Bronchial epithelial cell (primary cell): ENCODE measurements around the gene FAR1. TPM values are rescaled to one million over a fixed set of nuclear protein-coding genes. Genes with fewer than 3 reads are reported as not detected.
A peak's percentile ranks its signal among the peaks of the same experiment; 100 is the strongest.

ENCODE experiments used
- DNase-seq: peaks from one replicate; pipeline ENCODE4 v3.0.0-alpha.2; 2010; ENCODE audit warnings: low read depth
- FAIRE-seq: peaks from 2 replicates; lab custom pipeline; 2011; peaks lifted over from hg19 to GRCh38; lab: Jason Lieb, UNC
- H3K27me3 ChIP-seq: 2 replicates; pipeline ENCODE4 v1.5.1; 2011; ENCODE audit warnings: low read length; ENCODE audit not compliant: control insufficient read depth, insufficient read depth
- H3K36me3 ChIP-seq: 2 replicates; pipeline ENCODE4 v1.5.1; 2011; ENCODE audit warnings: low read length; ENCODE audit not compliant: control insufficient read depth, insufficient read depth
- H3K4me3 ChIP-seq: 2 replicates; pipeline ENCODE4 v1.5.1; 2011; ENCODE audit warnings: mild to moderate bottlenecking, low read depth, low read length, control low read depth
- CTCF ChIP-seq: IDR thresholded peaks from 2 replicates; pipeline ENCODE4 v1.5.1; 2011; ENCODE audit warnings: mild to moderate bottlenecking, moderate library complexity, low read length, control low read depth, inconsistent platforms; ENCODE audit not compliant: insufficient read depth, severe bottlenecking
- total RNA-seq: library from RNA; depleted of rRNA; stranded (reverse); fragments of >200 nt; gene quantifications from 2 replicates; pipeline ENCODE4 v1.2.1, GENCODE V29; 2014

The FAR1 gene
- total RNA-seq, 1 donor from 2014 or later, result 78.7 TPM

GRCh38 chr11:13699870-13700269 lies 31.4 kb downstream of the FAR1 start:
- H3K4me3 ChIP-seq, result no peak overlapping the region
- H3K27me3 ChIP-seq, result no peaks in the 10 kb centered on the region
- no peak for FAIRE-seq
- DNase-seq, result no peak
- peaks cover 6% of the 10 kb centered on the region for H3K36me3 ChIP-seq
- no peak for TF ChIP-seq CTCF

- TF ChIP-seq CTCF, result no peak
- DNase-seq, result no peak
- no peak for FAIRE-seq
- no peak overlapping the region for H3K4me3 ChIP-seq
- H3K36me3 ChIP-seq, result peaks cover 6% of the 10 kb centered on the region
- H3K27me3 ChIP-seq, result no peaks in the 10 kb centered on the region
Observed at GRCh38 chr11:13701506-13701905, 33.0 kb downstream of the FAR1 start.

GRCh38 chr11:13702071-13702470 lies 33.6 kb downstream of the FAR1 start:
- TF ChIP-seq CTCF, result no peak
- H3K4me3 ChIP-seq, result no peak overlapping the region
- FAIRE-seq (no peak), DNase-seq (no peak)
- H3K27me3 ChIP-seq, result no peaks in the 10 kb centered on the region
- peaks cover 8% of the 10 kb centered on the region for H3K36me3 ChIP-seq

GRCh38 chr11:13705710-13706109 lies 37.2 kb downstream of the FAR1 start:
- H3K4me3 ChIP-seq, result no peak overlapping the region
- no peaks in the 10 kb centered on the region for H3K27me3 ChIP-seq
- H3K36me3 ChIP-seq, result peaks cover 6% of the 10 kb centered on the region
- DNase-seq (no peak), FAIRE-seq (no peak)
- no peak for TF ChIP-seq CTCF

DNA sequence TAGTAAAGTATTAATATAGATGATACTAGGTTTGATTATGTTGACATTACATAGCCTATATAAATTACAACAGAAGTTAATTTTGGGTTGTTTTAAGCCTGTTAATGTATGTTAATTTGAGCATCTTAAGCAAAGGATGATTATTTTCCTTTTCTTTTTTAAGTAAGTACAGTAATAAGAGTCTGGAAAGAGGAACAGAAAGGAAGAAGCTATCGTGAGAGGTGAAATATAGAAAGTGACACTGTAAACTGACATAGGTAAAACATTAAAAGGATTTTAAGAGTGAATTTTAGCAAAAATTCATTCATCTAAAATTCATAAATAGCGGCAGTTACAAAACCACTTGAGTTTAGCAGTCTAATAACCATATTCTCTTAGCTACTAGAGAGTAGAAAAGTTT lies 45.5 kb downstream of the FAR1 start:
- DNase-seq (no peak), FAIRE-seq (no peak)
- Histone ChIP-seq H3K36me3 (peaks cover 8% of the 10 kb centered on the region), H3K4me3 (no peak overlapping the region), H3K27me3 (no peaks in the 10 kb centered on the region)
- no peak for TF ChIP-seq CTCF

- no peak overlapping the region for H3K4me3 ChIP-seq
- DNase-seq (peak; percentile 42), FAIRE-seq (no peak)
- no peak for TF ChIP-seq CTCF
- peaks cover 5% of the 10 kb centered on the region for H3K36me3 ChIP-seq
- no peaks in the 10 kb centered on the region for H3K27me3 ChIP-seq
Observed at GRCh38 chr11:13717331-13717730, 48.9 kb downstream of the FAR1 start.
